Neural cell (in vitro differentiated cells): Measurements from ENCODE around the gene CDR2.

Experiments
- EP300 ChIP-seq: fragments of 450-650 bp; conservative IDR thresholded peaks from 2 replicates; pipeline ENCODE4 v1.6.1; 2014; ENCODE audit warnings: antibody characterized with exemption, mild to moderate bottlenecking, moderate library complexity; ENCODE audit not compliant: poor library complexity, severe bottlenecking
- POLR2AphosphoS5 ChIP-seq: IDR thresholded peaks from 2 replicates; pipeline ENCODE4 v1.6.1; 2012
- TF ChIP-seq, protein P1 (sequence below): fragments of 450-650 bp; IDR thresholded peaks from 2 replicates; pipeline ENCODE4 v1.5.1; 2014; ENCODE audit warnings: antibody characterized with exemption, mild to moderate bottlenecking, moderate library complexity; ENCODE audit not compliant: poor library complexity, severe bottlenecking

DNA sequence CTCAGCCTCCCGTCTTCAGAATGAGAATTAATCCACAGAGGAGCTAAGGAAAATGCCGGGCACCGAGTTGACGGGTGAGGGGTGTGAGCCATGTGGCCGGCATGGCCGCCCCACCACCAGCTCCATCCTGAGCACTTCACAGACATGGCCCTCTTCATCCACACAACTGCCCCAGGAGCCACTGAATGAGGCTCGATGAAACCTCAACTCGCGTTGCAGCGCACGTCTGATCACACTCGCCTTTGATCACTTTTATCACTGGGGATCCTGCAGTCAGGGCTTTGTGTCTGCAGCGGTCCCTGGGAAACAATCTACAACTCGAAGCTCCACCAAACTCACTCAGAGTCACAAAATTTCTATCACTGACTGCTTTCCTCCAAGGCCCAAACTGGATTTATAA lies 46.7 kb upstream of the CDR2 start:
- TF ChIP-seq, protein P1, sequence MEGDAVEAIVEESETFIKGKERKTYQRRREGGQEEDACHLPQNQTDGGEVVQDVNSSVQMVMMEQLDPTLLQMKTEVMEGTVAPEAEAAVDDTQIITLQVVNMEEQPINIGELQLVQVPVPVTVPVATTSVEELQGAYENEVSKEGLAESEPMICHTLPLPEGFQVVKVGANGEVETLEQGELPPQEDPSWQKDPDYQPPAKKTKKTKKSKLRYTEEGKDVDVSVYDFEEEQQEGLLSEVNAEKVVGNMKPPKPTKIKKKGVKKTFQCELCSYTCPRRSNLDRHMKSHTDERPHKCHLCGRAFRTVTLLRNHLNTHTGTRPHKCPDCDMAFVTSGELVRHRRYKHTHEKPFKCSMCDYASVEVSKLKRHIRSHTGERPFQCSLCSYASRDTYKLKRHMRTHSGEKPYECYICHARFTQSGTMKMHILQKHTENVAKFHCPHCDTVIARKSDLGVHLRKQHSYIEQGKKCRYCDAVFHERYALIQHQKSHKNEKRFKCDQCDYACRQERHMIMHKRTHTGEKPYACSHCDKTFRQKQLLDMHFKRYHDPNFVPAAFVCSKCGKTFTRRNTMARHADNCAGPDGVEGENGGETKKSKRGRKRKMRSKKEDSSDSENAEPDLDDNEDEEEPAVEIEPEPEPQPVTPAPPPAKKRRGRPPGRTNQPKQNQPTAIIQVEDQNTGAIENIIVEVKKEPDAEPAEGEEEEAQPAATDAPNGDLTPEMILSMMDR, result no peak
- TF ChIP-seq EP300 (no peak), POLR2AphosphoS5 (no peak)
